Heart left ventricle (tissue), 16 donors: ENCODE results near the gene PRPS2. TPM values are rescaled to one million over a fixed set of nuclear protein-coding genes. Genes with fewer than 3 reads are reported as not detected.
A peak's percentile ranks its signal among the peaks of the same experiment; 100 is the strongest.

Experiments
- ATAC-seq, 4 donors: fragments of 200-7000 bp; cut with Tn5 transposase; one replicate each; pipeline ENCODE4 v1.9.1; 2020 to 2022; ENCODE audit warnings: moderate library complexity in 4 of 4, mild to moderate bottlenecking in 3 of 4, moderate number of reproducible peaks in 1 of 4
- DNase-seq, 5 donors: peaks; one replicate each; pipeline ENCODE4 v3.0.0-alpha.2; 2020
- H3K27ac ChIP-seq, 12 donors: fragments of 200-600 bp; sonication (generic) in 4 of 12; one replicate each; pipeline versions ENCODE4 v1.5.0 to v1.8.0; 2016 to 2022; ENCODE audit warnings: mild to moderate bottlenecking in 2 of 12
- H3K27me3 ChIP-seq, 9 donors: fragments of 200-600 bp; sonication (generic) in 2 of 9; one replicate each; pipeline versions ENCODE4 v1.5.1 to v1.8.0; 2016 to 2022; ENCODE audit warnings: mild to moderate bottlenecking in 3 of 9
- H3K36me3 ChIP-seq, 9 donors: fragments of 200-600 bp; sonication (generic) in 2 of 9; one replicate each; pipeline versions ENCODE4 v1.5.0 to v1.8.0; 2018 to 2022; ENCODE audit warnings: mild to moderate bottlenecking in 2 of 9
- H3K4me1 ChIP-seq, 12 donors: fragments of 200-600 bp; sonication (generic) in 4 of 12; one replicate each; pipeline versions ENCODE4 v1.5.0 to v1.8.0; 2016 to 2022; ENCODE audit warnings: mild to moderate bottlenecking in 3 of 12
- H3K4me3 ChIP-seq, 12 donors: fragments of 200-600 bp; sonication (generic) in 4 of 12; one replicate each; pipeline versions ENCODE4 v1.5.0 to v1.8.0; 2017 to 2022; ENCODE audit warnings: mild to moderate bottlenecking in 9 of 12, moderate library complexity in 4 of 12
- H3K9me3 ChIP-seq, 12 donors: fragments of 200-600 bp; sonication (generic) in 4 of 12; one replicate each; pipeline versions ENCODE4 v1.5.0 to v1.8.0; 2016 to 2022; ENCODE audit warnings: mild to moderate bottlenecking in 1 of 12
- POLR2A ChIP-seq, 2 donors: fragments of 450-650 bp; IDR thresholded peaks; one replicate each; pipeline ENCODE4 v1.6.1; 2017; ENCODE audit warnings: antibody characterized with exemption in 2 of 2, mild to moderate bottlenecking in 2 of 2, moderate library complexity in 2 of 2
- WGBS, 4 donors: extraction: QIAGEN DNeasy Blood & Tissue Kit in 2 of 4; methylation state at CpG; one replicate each; pipeline versions ENCODE4 v1.1.5 to v1.1.7; 2013 to 2018; 5-methylcytosine and 5-hydroxymethylcytosine counted together
- intact Hi-C, 10 donors: fragments of 100-400 bp; cut with DNase I; formaldehyde crosslinking; loops; one replicate each; pipeline versions ENCODE4 v1.11.1 to v1.14.2; 2022
- polyA plus RNA-seq, 2 donors: library from polyadenylated mRNA; stranded (reverse); fragments of 200-250 nt; gene quantifications; one replicate each; pipeline ENCODE4 v1.2.3, GENCODE V29; 2013
- total RNA-seq, 9 donors: library from RNA; depleted of rRNA in 2 of 9; stranded (reverse); fragments of >200 nt in 2 of 9; fragmentation: NEBNext Ultra II Directional in 3 of 9; extraction: Animal tissue kit (Norgen Biotek cat#: 25700) in 3 of 9; gene quantifications; one replicate each; pipeline versions ENCODE4 v1.1.0 to v1.2.4, GENCODE V29; 2016 to 2023
- TF ChIP-seq, protein P1 (sequence below), 12 donors: fragments of 200-600 bp; sonication (generic) in 4 of 12; IDR thresholded peaks; one replicate each; pipeline versions ENCODE4 v1.5.0 to v1.8.0; 2018 to 2022; ENCODE audit warnings: antibody characterized with exemption in 12 of 12, mild to moderate bottlenecking in 5 of 12
- donor health status: ischemic (EF 13 %, LVEDD 7.1; RV severe dilation, severe dysfunction).
- donor health status: healthy with polysubstance abuse.
- donor health status: DM: no; HTN: yes; CAD: no.
- donor health status: DM: no; HTN: no; CAD: no.
- donor health status: ischemic (EF 25% LVEDD 6.9; RV normal size, moderate dysfunction).
- donor health status: ischemic (EF 25% LVEDD 5.7; RV mildly dilated, moderate dysfunction).
- donor health status: healthy.
- donor health status: DM: yes; HTN: yes; CAD: no.
- donor health status: ischemic (EF 35%, LVEDD 5.7; RV mildly dilated, moderate dysfunction).
- donor health status: nonischemic (EF 11% LVEDD 7.7; RV severe dilation, severe dysfunction).
- donor health status: DM: yes; HTN: yes; CAD: no.
- donor health status: PGD.
- donor health status: ischemic (EF 29% LVEDD 5.4; RV normal size, mild dysfunction).
- donor health status: nonischemic (EF 23%, LVEDD 6.1; RV moderate dilation, normal function).

Gene PRPS2
- total and polyA plus RNA-seq, 11 donors, result 1.7 to 21.9 (median 3.6) TPM

DNA sequence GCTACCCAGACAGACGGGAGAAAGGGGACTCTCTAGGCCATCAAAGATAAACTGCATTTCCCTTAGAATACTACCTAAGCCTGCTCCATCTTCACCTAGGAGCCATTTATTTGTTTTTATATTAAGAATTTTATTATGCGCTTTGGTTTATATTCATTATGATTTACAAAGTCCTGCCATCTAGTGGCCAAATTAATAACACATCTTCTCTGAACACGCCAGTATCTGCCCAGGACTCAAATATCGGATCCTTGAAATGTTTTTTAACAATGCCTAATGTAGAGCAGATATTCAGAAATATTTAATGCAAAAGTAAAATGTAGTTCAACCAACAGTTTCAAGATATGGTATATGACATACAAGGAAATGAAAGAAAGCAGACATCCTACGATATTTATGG, 20.8 kb upstream of the PRPS2 start:
- no peaks in the 10 kb centered on the region for H3K4me1 ChIP-seq
- intact Hi-C loops, result loop anchor here in 1 of 10 donors (5.0 kb wide), 1 partner anchor 688 kb away; no protein-coding TSS in a partner anchor
- TF ChIP-seq, protein P1, sequence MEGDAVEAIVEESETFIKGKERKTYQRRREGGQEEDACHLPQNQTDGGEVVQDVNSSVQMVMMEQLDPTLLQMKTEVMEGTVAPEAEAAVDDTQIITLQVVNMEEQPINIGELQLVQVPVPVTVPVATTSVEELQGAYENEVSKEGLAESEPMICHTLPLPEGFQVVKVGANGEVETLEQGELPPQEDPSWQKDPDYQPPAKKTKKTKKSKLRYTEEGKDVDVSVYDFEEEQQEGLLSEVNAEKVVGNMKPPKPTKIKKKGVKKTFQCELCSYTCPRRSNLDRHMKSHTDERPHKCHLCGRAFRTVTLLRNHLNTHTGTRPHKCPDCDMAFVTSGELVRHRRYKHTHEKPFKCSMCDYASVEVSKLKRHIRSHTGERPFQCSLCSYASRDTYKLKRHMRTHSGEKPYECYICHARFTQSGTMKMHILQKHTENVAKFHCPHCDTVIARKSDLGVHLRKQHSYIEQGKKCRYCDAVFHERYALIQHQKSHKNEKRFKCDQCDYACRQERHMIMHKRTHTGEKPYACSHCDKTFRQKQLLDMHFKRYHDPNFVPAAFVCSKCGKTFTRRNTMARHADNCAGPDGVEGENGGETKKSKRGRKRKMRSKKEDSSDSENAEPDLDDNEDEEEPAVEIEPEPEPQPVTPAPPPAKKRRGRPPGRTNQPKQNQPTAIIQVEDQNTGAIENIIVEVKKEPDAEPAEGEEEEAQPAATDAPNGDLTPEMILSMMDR (IDR thresholded peaks at IDR 0.05), result peak; percentile 27 to 73 (median 54)
- no peak for TF ChIP-seq POLR2A (IDR thresholded peaks at IDR 0.05)
- DNase-seq, result no peak
- H3K9me3 ChIP-seq, result no peaks in the 10 kb centered on the region
- 33 to 57% (median 46%) methylated on average over 5 of the region's 5 CpGs for WGBS, 4 donors
- no peak overlapping the region for H3K4me3 ChIP-seq
- H3K27ac ChIP-seq, result no peak overlapping the region
- no peaks in the 10 kb centered on the region for H3K36me3 ChIP-seq
- no peak for ATAC-seq
- peaks cover 0 to 43% (median 3%) of the 10 kb centered on the region in 9 donors for H3K27me3 ChIP-seq

DNA sequence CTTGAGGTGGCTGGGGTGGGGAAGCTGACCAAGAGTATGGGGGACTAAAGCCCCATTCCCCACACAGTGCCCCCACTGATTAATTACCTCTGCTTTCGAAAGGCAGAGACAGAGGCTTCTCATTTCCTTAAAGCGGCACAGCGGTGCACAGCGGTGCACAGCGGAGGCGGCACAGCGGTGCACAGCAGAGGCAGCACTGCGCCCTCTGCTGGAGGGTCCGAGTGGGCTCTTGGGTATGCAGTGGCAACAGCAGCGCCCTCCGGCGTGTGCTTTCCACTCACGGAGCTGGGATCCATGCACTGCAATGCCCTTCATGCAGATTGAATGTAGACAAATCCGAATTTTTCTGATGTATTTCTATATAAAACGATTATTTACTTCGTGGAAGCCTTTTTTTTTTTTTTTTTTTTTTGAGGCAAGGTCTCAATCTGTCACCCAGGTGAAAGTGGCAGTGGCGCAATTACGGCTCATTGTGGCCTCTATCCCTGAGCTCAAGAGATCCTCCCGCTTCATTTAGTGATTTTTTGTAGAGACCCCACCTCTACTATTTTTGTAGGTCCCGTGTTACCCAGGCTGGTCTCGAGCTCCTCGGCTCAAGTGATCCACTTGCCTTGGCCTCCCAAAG, 19.7 kb upstream of the PRPS2 start:
- Histone ChIP-seq H3K36me3 (no peaks in the 10 kb centered on the region), H3K27me3 (peaks cover 0 to 43% (median 3%) of the 10 kb centered on the region in 9 donors), H3K4me3 (no peak overlapping the region), H3K27ac (no peak overlapping the region), H3K4me1 (no peaks in the 10 kb centered on the region), H3K9me3 (no peaks in the 10 kb centered on the region)
- no peak for TF ChIP-seq POLR2A (IDR thresholded peaks at IDR 0.05)
- TF ChIP-seq, protein P1 (IDR thresholded peaks at IDR 0.05), result peak; percentile 29 to 59 (median 39)
- ATAC-seq, result peak in 3 of 4 donors; percentile 49 to 83 (median 60)
- intact Hi-C loops, result loop anchor here in 1 of 10 donors (5.0 kb wide), 1 partner anchor 689 kb away; no protein-coding TSS in a partner anchor
- WGBS, 4 donors, result 30 to 40% (median 35%) methylated on average over 19 to 22 of the region's 22 CpGs
- peak; percentile 7 to 71 (median 31) for DNase-seq

DNA sequence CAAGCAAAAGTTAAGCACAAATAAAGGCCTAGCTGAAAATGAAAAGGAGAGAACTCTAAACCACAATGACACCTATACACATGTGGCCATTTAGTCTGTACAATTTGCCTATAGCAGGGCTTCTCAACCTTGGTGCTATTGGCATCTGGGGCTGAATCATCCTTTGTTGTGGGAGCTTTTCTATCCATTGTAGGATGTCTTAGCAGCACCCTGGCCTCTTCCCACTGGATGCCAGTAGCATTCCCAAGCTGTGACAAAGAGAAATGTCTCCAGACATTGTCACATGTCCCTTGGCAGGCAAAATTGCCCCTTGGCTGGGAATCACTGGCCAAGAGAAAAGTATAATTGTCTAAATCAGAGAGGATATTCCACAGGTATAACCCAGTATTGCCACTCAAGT, 13.5 kb upstream of the PRPS2 start:
- no peak overlapping the region for H3K4me3 ChIP-seq
- ATAC-seq (no peak), DNase-seq (no peak)
- H3K27me3 ChIP-seq, result peaks cover 0 to 19% (median 0%) of the 10 kb centered on the region in 9 donors
- intact Hi-C loops, result no loop called here
- no peaks in the 10 kb centered on the region for H3K4me1 ChIP-seq
- H3K27ac ChIP-seq, result no peak overlapping the region
- H3K36me3 ChIP-seq, result no peaks in the 10 kb centered on the region
- no peaks in the 10 kb centered on the region for H3K9me3 ChIP-seq
- TF ChIP-seq POLR2A (IDR thresholded peaks at IDR 0.05), result no peak
- TF ChIP-seq, protein P1 (IDR thresholded peaks at IDR 0.05), result no peak

DNA sequence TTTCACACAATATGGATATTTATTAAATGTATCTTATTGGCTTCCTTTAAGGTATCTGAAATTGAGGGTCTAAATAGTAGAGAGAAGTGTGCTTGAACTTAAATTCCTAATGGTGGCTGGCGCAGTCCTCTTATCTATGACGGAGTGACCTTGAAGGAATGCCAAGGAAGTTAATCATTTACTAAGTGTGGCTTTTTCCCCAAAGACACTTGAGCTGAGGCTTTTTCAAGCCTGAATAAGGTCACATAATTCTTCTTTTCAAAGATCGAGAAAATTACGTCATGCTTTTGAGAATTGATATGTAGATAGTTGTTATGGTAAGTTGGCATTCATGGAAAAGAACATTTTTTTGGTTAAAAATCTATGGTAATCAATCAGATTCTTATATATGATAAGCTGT, 11.7 kb upstream of the PRPS2 start:
- Histone ChIP-seq H3K27me3 (peaks cover 0 to 10% (median 0%) of the 10 kb centered on the region in 9 donors), H3K27ac (no peak overlapping the region), H3K36me3 (no peaks in the 10 kb centered on the region), H3K4me3 (no peak overlapping the region), H3K4me1 (no peaks in the 10 kb centered on the region), H3K9me3 (no peaks in the 10 kb centered on the region)
- no peak for ATAC-seq
- WGBS, 4 donors, result 46 to 68% (median 62%) methylated on average over 4 of the region's 4 CpGs
- intact Hi-C loops, result no loop called here
- no peak for TF ChIP-seq POLR2A (IDR thresholded peaks at IDR 0.05)
- TF ChIP-seq, protein P1 (IDR thresholded peaks at IDR 0.05), result no peak
- no peak for DNase-seq
